ENCODE data around the gene RAPGEF1. TPM values are rescaled to one million over a fixed set of nuclear protein-coding genes. Genes with fewer than 3 reads are reported as not detected.

Gene RAPGEF1
- total and polyA plus RNA-seq, 8 donors = 17.1 to 62.6 (median 44.8) TPM

- Histone ChIP-seq H3K27ac (no peak overlapping the region), H3K4me1 (peaks cover 15 to 53% (median 45%) of the 10 kb centered on the region in 3 donors), H3K4me3 (no peak overlapping the region), H3K36me3 (no peaks in the 10 kb centered on the region), H3K9me3 (no peaks in the 10 kb centered on the region), H3K27me3 (no peaks in the 10 kb centered on the region)
- FAIRE-seq (no peak), DNase-seq (no peak), ATAC-seq (no peak)
- TF ChIP-seq CTCF (IDR thresholded peaks at IDR 0.05) = no peak
- 76 to 92% methylated on average over 4 of the region's 4 CpGs for WGBS, 2 donors
- intact Hi-C loops (cut with DNase I) = no loop called here
These were observed 46.0 kb downstream of the RAPGEF1 start for GRCh38 chr9:131693651-131694597.

GRCh38 chr9:131692612-131693562 lies 47.0 kb downstream of the RAPGEF1 start:
- Histone ChIP-seq H3K4me3 (no peak overlapping the region), H3K27me3 (no peaks in the 10 kb centered on the region), H3K27ac (peak overlapping the region in 2 of 4 donors; percentile 21 to 61), H3K4me1 (peaks cover 11 to 43% (median 38%) of the 10 kb centered on the region in 3 donors), H3K9me3 (no peaks in the 10 kb centered on the region), H3K36me3 (no peaks in the 10 kb centered on the region)
- DNase-seq (no peak), FAIRE-seq (no peak), ATAC-seq (peak; percentile 57 to 68 (median 62))
- WGBS, 2 donors = 59 to 61% methylated on average over 7 of the region's 7 CpGs
- no peak for TF ChIP-seq CTCF (IDR thresholded peaks at IDR 0.05)
- intact Hi-C loops (cut with DNase I) = no loop called here

- WGBS, 2 donors = 15 to 16% methylated on average over 7 of the region's 7 CpGs
- Histone ChIP-seq H3K4me3 (no peak overlapping the region), H3K27me3 (no peaks in the 10 kb centered on the region), H3K27ac (peak overlapping the region in 2 of 4 donors; percentile 21 to 61), H3K4me1 (peaks cover 8 to 35% (median 30%) of the 10 kb centered on the region in 3 donors), H3K36me3 (no peaks in the 10 kb centered on the region), H3K9me3 (no peaks in the 10 kb centered on the region)
- TF ChIP-seq CTCF (IDR thresholded peaks at IDR 0.05) = no peak
- DNase-seq (no peak), FAIRE-seq (no peak), ATAC-seq (peak; percentile 28 to 59 (median 53))
- intact Hi-C loops (cut with DNase I) = no loop called here
These were observed 47.8 kb downstream of the RAPGEF1 start for GRCh38 chr9:131691969-131692611.

GRCh38 chr9:131690941-131691573 lies 48.8 kb downstream of the RAPGEF1 start:
- H3K27me3 ChIP-seq = no peaks in the 10 kb centered on the region
- intact Hi-C loops (cut with DNase I) = no loop called here
- WGBS, 2 donors = 70 to 74% methylated on average over 3 of the region's 3 CpGs
- DNase-seq (no peak), ATAC-seq (no peak), FAIRE-seq (no peak)
- TF ChIP-seq CTCF (IDR thresholded peaks at IDR 0.05) = no peak
- H3K4me1 ChIP-seq = peaks cover 4 to 31% (median 28%) of the 10 kb centered on the region in 3 donors
- H3K36me3 ChIP-seq = no peaks in the 10 kb centered on the region
- H3K4me3 ChIP-seq = no peak overlapping the region
- H3K27ac ChIP-seq = no peak overlapping the region
- no peaks in the 10 kb centered on the region for H3K9me3 ChIP-seq
